ENCODE measurements around the gene ANO7.
A peak's percentile ranks its signal among the peaks of the same experiment; 100 is the strongest.

Gene ANO7

GRCh38 chr2:241146286-241146685 is 42.2 kb upstream of the ANO7 start:
- TF ChIP-seq EZH2 (IDR thresholded peaks at IDR 0.05; ENCODE audit: borderline replicate concordance, low read length) (no peak), CTCF (IDR thresholded peaks at IDR 0.05; ENCODE audit: low read length) (no peak)
- Histone ChIP-seq H3K9ac (ENCODE audit: low read length) (no peak overlapping the region; the same call in 1 of the 2 replicates), H3K36me3 (ENCODE audit: insufficient read depth, low read length) (peaks cover 20% of the 10 kb centered on the region), H3K4me2 (ENCODE audit: low read length) (peak overlapping the region; percentile 31), H3K9me2 (ENCODE audit: low read depth, low read length) (no peaks in the 10 kb centered on the region), H3K4me1 (ENCODE audit: insufficient read depth, low read length, severe bottlenecking) (peaks cover 32% of the 10 kb centered on the region), H3K27ac (ENCODE audit: low read depth, low read length, poor library complexity, severe bottlenecking) (no peak overlapping the region), H3K9me3 (ENCODE audit: low read length) (no peaks in the 10 kb centered on the region), H2AFZ (ENCODE audit: low read length) (no peak overlapping the region), H3K4me3 (ENCODE audit: low read depth, low read length, poor library complexity, severe bottlenecking) (peak overlapping the region; percentile 11), H4K20me1 (ENCODE audit: insufficient read depth, low read length) (no peaks in the 10 kb centered on the region), H3K79me2 (ENCODE audit: insufficient read depth, low read length) (peaks cover 24% of the 10 kb centered on the region), H3K27me3 (ENCODE audit: insufficient read depth, low read length) (no peaks in the 10 kb centered on the region), H3F3A (ENCODE audit: insufficient read depth, low read length) (no peaks in the 10 kb centered on the region)

GRCh38 chr2:241147336-241147735 is 41.1 kb upstream of the ANO7 start:
- Histone ChIP-seq H3K9me3 (ENCODE audit: low read length) (no peaks in the 10 kb centered on the region), H3K79me2 (ENCODE audit: insufficient read depth, low read length) (peaks cover 29% of the 10 kb centered on the region), H3F3A (ENCODE audit: insufficient read depth, low read length) (no peaks in the 10 kb centered on the region), H3K27me3 (ENCODE audit: insufficient read depth, low read length) (no peaks in the 10 kb centered on the region), H3K9ac (ENCODE audit: low read length) (no peak overlapping the region; the same call in 1 of the 2 replicates), H3K9me2 (ENCODE audit: low read depth, low read length) (no peaks in the 10 kb centered on the region), H3K4me3 (ENCODE audit: low read depth, low read length, poor library complexity, severe bottlenecking) (no peak overlapping the region), H3K4me1 (ENCODE audit: insufficient read depth, low read length, severe bottlenecking) (peaks cover 41% of the 10 kb centered on the region), H3K36me3 (ENCODE audit: insufficient read depth, low read length) (peaks cover 14% of the 10 kb centered on the region), H4K20me1 (ENCODE audit: insufficient read depth, low read length) (no peaks in the 10 kb centered on the region), H3K27ac (ENCODE audit: low read depth, low read length, poor library complexity, severe bottlenecking) (no peak overlapping the region), H2AFZ (ENCODE audit: low read length) (no peak overlapping the region), H3K4me2 (ENCODE audit: low read length) (peak overlapping the region; percentile 93)
- TF ChIP-seq EZH2 (IDR thresholded peaks at IDR 0.05; ENCODE audit: borderline replicate concordance, low read length), result no peak
- no peak for TF ChIP-seq CTCF (IDR thresholded peaks at IDR 0.05; ENCODE audit: low read length)

GRCh38 chr2:241148239-241148638 is 40.2 kb upstream of the ANO7 start:
- H4K20me1 ChIP-seq (ENCODE audit: insufficient read depth, low read length), result no peaks in the 10 kb centered on the region
- H3K27ac ChIP-seq (ENCODE audit: low read depth, low read length, poor library complexity, severe bottlenecking), result peak overlapping the region; percentile 1
- no peaks in the 10 kb centered on the region for H3F3A ChIP-seq (ENCODE audit: insufficient read depth, low read length)
- H3K9ac ChIP-seq (ENCODE audit: low read length), result peak overlapping the region; percentile 76
- no peak for TF ChIP-seq CTCF (IDR thresholded peaks at IDR 0.05; ENCODE audit: low read length)
- no peak for TF ChIP-seq EZH2 (IDR thresholded peaks at IDR 0.05; ENCODE audit: borderline replicate concordance, low read length)
- peak overlapping the region; percentile 89 for H3K4me3 ChIP-seq (ENCODE audit: low read depth, low read length, poor library complexity, severe bottlenecking)
- H3K9me2 ChIP-seq (ENCODE audit: low read depth, low read length), result no peaks in the 10 kb centered on the region
- peak overlapping the region; percentile 93 for H3K4me2 ChIP-seq (ENCODE audit: low read length)
- H3K36me3 ChIP-seq (ENCODE audit: insufficient read depth, low read length), result peaks cover 11% of the 10 kb centered on the region
- H3K27me3 ChIP-seq (ENCODE audit: insufficient read depth, low read length), result no peaks in the 10 kb centered on the region
- no peaks in the 10 kb centered on the region for H3K9me3 ChIP-seq (ENCODE audit: low read length)
- H3K79me2 ChIP-seq (ENCODE audit: insufficient read depth, low read length), result peaks cover 29% of the 10 kb centered on the region
- H2AFZ ChIP-seq (ENCODE audit: low read length), result no peak overlapping the region
- H3K4me1 ChIP-seq (ENCODE audit: insufficient read depth, low read length, severe bottlenecking), result peaks cover 41% of the 10 kb centered on the region
